Measurements from ENCODE around the gene S100PBP. TPM values are rescaled to one million over a fixed set of nuclear protein-coding genes. Genes with fewer than 3 reads are reported as not detected.

The S100PBP gene
- total and polyA plus RNA-seq, 10 donors = 15.5 to 76.3 (median 52.0) TPM

DNA sequence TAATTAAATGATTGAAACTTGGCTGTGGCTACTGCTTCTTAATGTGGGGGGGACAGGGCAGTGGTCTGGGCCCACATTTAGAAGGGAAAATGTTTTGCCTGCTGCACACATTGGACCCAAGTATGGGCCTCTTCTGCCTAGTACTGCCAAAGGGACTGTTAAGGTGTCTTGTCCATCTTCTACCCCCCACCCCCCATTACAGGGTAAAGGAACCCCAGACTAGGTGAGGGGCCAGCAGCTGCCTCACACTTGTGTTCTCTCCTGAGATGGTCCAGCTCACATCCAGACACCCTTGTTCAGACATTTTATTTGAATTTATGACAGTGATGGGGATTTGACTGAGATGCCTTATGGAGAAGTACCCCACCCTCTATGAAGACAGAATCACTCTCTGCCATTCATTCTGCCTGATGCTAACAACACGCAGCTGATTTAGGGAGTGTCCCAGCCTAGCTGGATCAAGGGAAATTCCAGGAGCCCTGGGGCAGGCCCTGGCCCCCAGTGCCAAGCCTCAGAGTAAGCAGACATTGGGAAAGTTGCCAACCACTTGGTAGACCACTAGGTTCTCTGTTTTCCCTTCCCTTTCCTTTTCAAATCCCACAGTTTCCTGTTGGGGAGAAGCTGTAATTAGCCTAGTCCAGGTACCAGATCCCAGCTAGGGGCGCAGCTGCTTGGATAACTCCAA lies 42.4 kb upstream of the S100PBP start:
- H3K4me3 ChIP-seq = no peak overlapping the region
- WGBS, 5 donors = 40 to 53% (median 44%) methylated on average over 2 of the region's 2 CpGs
- TF ChIP-seq, protein P1, sequence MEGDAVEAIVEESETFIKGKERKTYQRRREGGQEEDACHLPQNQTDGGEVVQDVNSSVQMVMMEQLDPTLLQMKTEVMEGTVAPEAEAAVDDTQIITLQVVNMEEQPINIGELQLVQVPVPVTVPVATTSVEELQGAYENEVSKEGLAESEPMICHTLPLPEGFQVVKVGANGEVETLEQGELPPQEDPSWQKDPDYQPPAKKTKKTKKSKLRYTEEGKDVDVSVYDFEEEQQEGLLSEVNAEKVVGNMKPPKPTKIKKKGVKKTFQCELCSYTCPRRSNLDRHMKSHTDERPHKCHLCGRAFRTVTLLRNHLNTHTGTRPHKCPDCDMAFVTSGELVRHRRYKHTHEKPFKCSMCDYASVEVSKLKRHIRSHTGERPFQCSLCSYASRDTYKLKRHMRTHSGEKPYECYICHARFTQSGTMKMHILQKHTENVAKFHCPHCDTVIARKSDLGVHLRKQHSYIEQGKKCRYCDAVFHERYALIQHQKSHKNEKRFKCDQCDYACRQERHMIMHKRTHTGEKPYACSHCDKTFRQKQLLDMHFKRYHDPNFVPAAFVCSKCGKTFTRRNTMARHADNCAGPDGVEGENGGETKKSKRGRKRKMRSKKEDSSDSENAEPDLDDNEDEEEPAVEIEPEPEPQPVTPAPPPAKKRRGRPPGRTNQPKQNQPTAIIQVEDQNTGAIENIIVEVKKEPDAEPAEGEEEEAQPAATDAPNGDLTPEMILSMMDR (IDR thresholded peaks at IDR 0.05 in 8 of 11, conservative IDR thresholded peaks at IDR 0.05 in 3 of 11) = no peak
- TF ChIP-seq POLR2AphosphoS5 (IDR thresholded peaks at IDR 0.05) = no peak
- TF ChIP-seq POLR2A (IDR thresholded peaks at IDR 0.05) = no peak
- intact Hi-C loops (cut with DNase I; ENCODE audit: low total_unique reads) = loop anchor here (5.0 kb wide), 1 partner anchor 63 kb away; no protein-coding TSS in a partner anchor
- peaks cover 0 to 18% (median 3%) of the 10 kb centered on the region in 6 donors for H3K4me1 ChIP-seq
- no peaks in the 10 kb centered on the region for H3K9me3 ChIP-seq
- H3K27me3 ChIP-seq (replicated peaks in 1 of 7) = no peaks in the 10 kb centered on the region
- H3K36me3 ChIP-seq = peaks cover 4 to 68% (median 60%) of the 10 kb centered on the region in 6 donors
- H3K27ac ChIP-seq = peak overlapping the region in 1 of 8 donors; percentile 1
- no peak for DNase-seq

DNA sequence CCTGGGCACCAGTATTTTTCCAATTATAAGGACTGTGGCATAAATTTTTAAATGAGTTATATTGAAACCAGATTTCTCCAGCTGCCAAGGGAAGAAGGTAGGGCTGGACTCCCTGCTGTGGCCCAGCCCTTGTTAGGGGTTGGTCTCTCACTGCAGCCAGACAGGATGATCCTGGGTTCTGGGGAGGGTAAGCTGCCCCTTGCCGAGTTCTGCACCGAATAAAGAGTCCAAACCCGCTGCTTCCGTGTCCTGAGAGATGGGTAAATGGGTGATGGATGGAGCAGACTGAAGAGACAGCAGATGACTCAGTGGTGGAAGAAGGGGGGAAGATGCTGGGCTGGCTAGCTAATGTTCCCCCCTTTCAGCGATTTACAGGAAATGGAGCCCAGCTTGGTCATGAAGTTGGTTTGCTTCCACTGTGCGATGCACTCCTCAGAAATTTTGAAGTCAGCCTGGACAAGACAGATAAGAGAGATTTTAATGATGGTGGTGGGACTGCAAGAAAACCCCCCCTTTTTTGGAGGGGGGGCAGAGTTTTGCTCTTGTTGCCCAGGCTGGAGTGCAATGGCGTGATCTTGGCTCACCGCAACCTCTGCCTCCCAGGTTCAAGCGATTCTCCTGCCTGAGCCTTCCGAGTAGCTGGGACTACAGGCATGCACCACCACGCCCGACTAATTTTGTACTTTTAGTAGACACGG lies 41.7 kb upstream of the S100PBP start:
- intact Hi-C loops (cut with DNase I; ENCODE audit: low total_unique reads) = no loop called here
- no peak for DNase-seq
- TF ChIP-seq POLR2AphosphoS5 (IDR thresholded peaks at IDR 0.05) (no peak), POLR2A (IDR thresholded peaks at IDR 0.05) (no peak)
- TF ChIP-seq, protein P1 (IDR thresholded peaks at IDR 0.05 in 8 of 11, conservative IDR thresholded peaks at IDR 0.05 in 3 of 11) = no peak
- 71 to 84% (median 77%) methylated on average over 13 of the region's 13 CpGs for WGBS, 5 donors
- Histone ChIP-seq H3K27ac (peak overlapping the region in 1 of 8 donors; percentile 1), H3K36me3 (peaks cover 4 to 75% (median 67%) of the 10 kb centered on the region in 6 donors), H3K4me3 (no peak overlapping the region), H3K9me3 (no peaks in the 10 kb centered on the region), H3K4me1 (peaks cover 0 to 18% (median 3%) of the 10 kb centered on the region in 6 donors), H3K27me3 (replicated peaks in 1 of 7) (no peaks in the 10 kb centered on the region)

DNA sequence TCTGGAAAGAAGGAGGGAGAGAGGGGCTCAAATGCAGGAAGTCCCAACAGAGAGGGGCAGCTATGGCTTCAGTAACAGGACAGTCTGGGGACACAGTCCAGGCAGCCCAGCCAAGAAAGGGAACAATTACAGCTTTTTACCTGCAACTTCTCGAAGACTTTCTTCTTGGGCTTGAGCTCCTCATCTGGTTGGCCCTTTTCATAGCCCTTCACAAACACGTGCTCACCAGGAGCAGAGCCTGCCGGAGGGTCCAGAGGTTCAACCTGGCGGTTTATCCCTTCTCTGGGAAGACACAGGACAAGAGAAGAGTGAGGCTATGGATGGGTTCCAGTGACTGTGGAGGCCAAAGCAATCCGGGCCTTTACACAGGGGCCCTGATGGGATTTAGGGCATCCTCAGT lies 38.2 kb upstream of the S100PBP start:
- peaks cover 6 to 100% (median 96%) of the 10 kb centered on the region in 6 donors for H3K36me3 ChIP-seq
- peaks cover 0 to 7% (median 0%) of the 10 kb centered on the region in 6 donors for H3K4me1 ChIP-seq
- intact Hi-C loops (cut with DNase I; ENCODE audit: low total_unique reads) = no loop called here
- no peak for DNase-seq
- no peaks in the 10 kb centered on the region for H3K9me3 ChIP-seq
- WGBS, 5 donors = 89 to 97% (median 96%) methylated on average over 5 of the region's 5 CpGs
- no peak overlapping the region for H3K4me3 ChIP-seq
- H3K27ac ChIP-seq = no peak overlapping the region
- TF ChIP-seq POLR2A (IDR thresholded peaks at IDR 0.05) (no peak), POLR2AphosphoS5 (IDR thresholded peaks at IDR 0.05) (no peak)
- TF ChIP-seq, protein P1 (IDR thresholded peaks at IDR 0.05 in 8 of 11, conservative IDR thresholded peaks at IDR 0.05 in 3 of 11) = no peak
- no peaks in the 10 kb centered on the region for H3K27me3 ChIP-seq (replicated peaks in 1 of 7)

DNA sequence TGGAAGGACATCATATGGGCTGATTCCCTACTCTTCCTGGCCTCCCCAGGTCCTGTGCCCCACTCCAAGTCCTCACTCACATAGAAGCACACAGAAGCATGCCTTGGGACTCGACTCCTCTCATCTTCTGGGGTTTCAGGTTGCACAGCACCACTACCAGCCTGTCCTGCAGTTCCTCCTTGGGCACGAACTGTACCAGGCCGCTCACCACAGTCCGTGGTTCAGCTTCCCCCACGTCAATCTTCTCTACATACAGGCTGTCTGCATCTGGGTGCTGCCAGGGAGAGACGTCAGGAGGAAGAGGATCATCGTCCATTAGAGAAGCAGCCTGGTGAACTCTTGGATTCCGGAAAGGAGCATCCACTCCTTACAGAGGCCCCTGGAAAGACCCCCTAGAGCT lies 37.4 kb upstream of the S100PBP start:
- peaks cover 0 to 7% (median 0%) of the 10 kb centered on the region in 6 donors for H3K4me1 ChIP-seq
- TF ChIP-seq, protein P1 (IDR thresholded peaks at IDR 0.05 in 8 of 11, conservative IDR thresholded peaks at IDR 0.05 in 3 of 11) = no peak
- no peak for TF ChIP-seq POLR2AphosphoS5 (IDR thresholded peaks at IDR 0.05)
- DNase-seq = no peak
- intact Hi-C loops (cut with DNase I; ENCODE audit: low total_unique reads) = no loop called here
- H3K27ac ChIP-seq = no peak overlapping the region
- no peaks in the 10 kb centered on the region for H3K9me3 ChIP-seq
- WGBS, 5 donors = 78 to 93% (median 83%) methylated on average over 8 of the region's 8 CpGs
- no peak overlapping the region for H3K4me3 ChIP-seq
- H3K36me3 ChIP-seq = peaks cover 6 to 100% (median 96%) of the 10 kb centered on the region in 6 donors
- H3K27me3 ChIP-seq (replicated peaks in 1 of 7) = no peaks in the 10 kb centered on the region
